ENCODE data around the gene GPRC6A. TPM values are rescaled to one million over a fixed set of nuclear protein-coding genes. Genes with fewer than 3 reads are reported as not detected.

Gene GPRC6A
- total and polyA plus RNA-seq, 7 experiments from 2014 or later: not detected

GRCh38 chr6:116767715-116768114, 61.2 kb downstream of the GPRC6A start:
- POLR2A ChIA-PET: no interaction called here
- Histone ChIP-seq H3K4me3 (ENCODE audit: low read length) (no peak overlapping the region), H3K27ac (ENCODE audit: low read depth, low read length) (no peak overlapping the region), H3K27me3 (ENCODE audit: control insufficient read depth in 2 of 2, insufficient read depth in 2 of 2, low read length in 2 of 2) (peaks cover 0 to 2% of the 10 kb centered on the region in 2 donors), H3K36me3 (ENCODE audit: control insufficient read depth in 2 of 3, insufficient read depth in 3 of 3, low read length in 3 of 3) (no peaks in the 10 kb centered on the region), H3K4me1 (ENCODE audit: control insufficient read depth in 2 of 2, insufficient read depth in 2 of 2, low read length in 2 of 2) (no peaks in the 10 kb centered on the region), H3K9me3 (ENCODE audit: control insufficient read depth in 2 of 3, low read length in 3 of 3) (no peaks in the 10 kb centered on the region)
- Mint-ChIP-seq H3K36me3 (peaks cover 0 to 5% (median 0%) of the 10 kb centered on the region in 5 donors), H3K27ac (no peak overlapping the region), H3K4me1 (peaks cover 2 to 14% (median 13%) of the 10 kb centered on the region in 7 donors), H3K9me3 (peaks cover 0 to 1% (median 0%) of the 10 kb centered on the region in 11 donors), H3K4me3 (no peak overlapping the region), H3K27me3 (peaks cover 50 to 69% (median 61%) of the 10 kb centered on the region in 5 donors)
- no peak for ATAC-seq
- CTCF ChIA-PET: no interaction called here
- DNase-seq: no peak
- intact Hi-C loops (cut with micrococcal nuclease): no loop called here

DNA sequence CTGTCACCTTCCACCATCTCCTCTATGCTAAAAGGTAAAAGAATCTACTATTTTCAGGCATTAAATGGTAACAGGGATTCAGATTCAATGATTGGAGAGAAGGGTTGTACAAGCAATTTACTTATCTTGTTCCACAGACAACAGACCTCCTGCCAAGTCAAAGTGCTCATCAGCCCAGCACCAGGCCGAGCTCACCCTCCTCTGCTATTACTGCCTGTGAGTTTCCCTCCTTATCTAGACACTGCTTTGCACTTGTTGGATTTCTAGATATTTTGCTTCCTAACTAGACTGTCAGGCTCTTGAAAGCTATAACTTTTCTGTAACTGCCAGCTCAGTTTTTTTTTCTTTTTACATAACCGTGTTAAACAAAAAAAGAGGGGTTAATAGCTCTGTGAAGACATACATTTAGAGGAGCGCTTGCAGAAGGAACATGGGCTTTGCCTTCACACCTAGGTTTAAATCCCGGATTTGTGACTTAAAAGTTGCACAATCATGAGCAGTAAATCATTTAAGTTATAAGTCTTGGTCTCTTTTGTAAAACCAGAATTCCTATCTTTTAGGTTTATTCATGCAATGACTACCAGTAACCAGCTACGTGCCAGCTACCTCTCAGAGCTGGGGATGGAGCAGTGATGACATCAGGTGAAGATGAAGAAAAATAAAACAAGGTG, 62.2 kb downstream of the GPRC6A start:
- no peaks in the 10 kb centered on the region for H3K36me3 ChIP-seq (ENCODE audit: control insufficient read depth in 2 of 3, insufficient read depth in 3 of 3, low read length in 3 of 3)
- intact Hi-C loops (cut with micrococcal nuclease): no loop called here
- CTCF ChIA-PET: no interaction called here
- DNase-seq (no peak), ATAC-seq (no peak)
- Mint-ChIP-seq H3K9me3 (peaks cover 0 to 1% (median 0%) of the 10 kb centered on the region in 11 donors), H3K27me3 (peaks cover 50 to 73% (median 60%) of the 10 kb centered on the region in 5 donors), H3K4me1 (peaks cover 2 to 14% (median 13%) of the 10 kb centered on the region in 7 donors), H3K4me3 (peak overlapping the region; percentile 2 to 81 (median 64)), H3K36me3 (peaks cover 0 to 5% (median 0%) of the 10 kb centered on the region in 5 donors), H3K27ac (no peak overlapping the region)
- peaks cover 0 to 2% of the 10 kb centered on the region in 2 donors for H3K27me3 ChIP-seq (ENCODE audit: control insufficient read depth in 2 of 2, insufficient read depth in 2 of 2, low read length in 2 of 2)
- no peaks in the 10 kb centered on the region for H3K4me1 ChIP-seq (ENCODE audit: control insufficient read depth in 2 of 2, insufficient read depth in 2 of 2, low read length in 2 of 2)
- H3K9me3 ChIP-seq (ENCODE audit: control insufficient read depth in 2 of 3, low read length in 3 of 3): no peaks in the 10 kb centered on the region
- no peak overlapping the region for H3K4me3 ChIP-seq (ENCODE audit: low read length)
- no peak overlapping the region for H3K27ac ChIP-seq (ENCODE audit: low read depth, low read length)
- POLR2A ChIA-PET: no interaction called here

GRCh38 chr6:116764961-116765841, 63.7 kb downstream of the GPRC6A start, which contains the start of gene FAM162B:
FAM162B (minus strand) TSS chr6:116765719; CDS start chr6:116765576, 143 bp downstream.
- Histone ChIP-seq H3K36me3 (ENCODE audit: control insufficient read depth in 2 of 3, insufficient read depth in 3 of 3, low read length in 3 of 3) (no peaks in the 10 kb centered on the region), H3K27me3 (ENCODE audit: control insufficient read depth in 2 of 2, insufficient read depth in 2 of 2, low read length in 2 of 2) (peaks cover 0 to 2% of the 10 kb centered on the region in 2 donors), H3K9me3 (ENCODE audit: control insufficient read depth in 2 of 3, low read length in 3 of 3) (no peaks in the 10 kb centered on the region), H3K27ac (ENCODE audit: low read depth, low read length) (no peak within 1 kb of the TSS), H3K4me1 (ENCODE audit: control insufficient read depth in 2 of 2, insufficient read depth in 2 of 2, low read length in 2 of 2) (no peaks in the 10 kb centered on the region), H3K4me3 (ENCODE audit: low read length) (no peak within 1 kb of the TSS)
- DNase-seq (peak in 1 of 9 donors; percentile 23), ATAC-seq (no peak)
- Mint-ChIP-seq H3K4me3 (peak within 1 kb of the TSS; percentile 16 to 81 (median 70)), H3K27ac (no peak within 1 kb of the TSS), H3K4me1 (peaks cover 2 to 14% (median 13%) of the 10 kb centered on the region in 7 donors), H3K27me3 (peaks cover 49 to 73% (median 60%) of the 10 kb centered on the region in 5 donors), H3K9me3 (peaks cover 0 to 1% (median 0%) of the 10 kb centered on the region in 11 donors), H3K36me3 (peaks cover 0 to 5% (median 0%) of the 10 kb centered on the region in 5 donors)
- ChIA-PET CTCF (no interaction called here), POLR2A (no interaction called here)
- intact Hi-C loops (cut with micrococcal nuclease): no loop called here

DNA sequence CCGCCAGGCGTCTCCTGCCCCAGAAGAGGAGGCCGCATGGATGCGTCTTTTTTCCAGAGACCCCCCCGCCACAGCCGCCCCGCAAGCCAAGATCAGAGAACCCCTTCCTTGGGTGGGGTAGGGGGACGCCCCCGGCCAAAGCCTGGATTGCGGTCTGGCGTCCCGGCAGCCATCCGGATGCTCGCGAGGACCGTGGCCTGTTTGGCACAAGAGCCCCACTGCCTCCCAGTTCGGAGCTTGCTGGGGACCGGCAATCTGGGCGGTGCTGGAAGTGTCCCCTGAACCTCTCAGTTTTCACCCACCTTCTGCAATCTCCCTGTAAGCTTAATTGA, 64.3 kb downstream of the GPRC6A start:
- Histone ChIP-seq H3K27ac (ENCODE audit: low read depth, low read length) (no peak overlapping the region), H3K4me1 (ENCODE audit: control insufficient read depth in 2 of 2, insufficient read depth in 2 of 2, low read length in 2 of 2) (no peaks in the 10 kb centered on the region), H3K9me3 (ENCODE audit: control insufficient read depth in 2 of 3, low read length in 3 of 3) (no peaks in the 10 kb centered on the region), H3K27me3 (ENCODE audit: control insufficient read depth in 2 of 2, insufficient read depth in 2 of 2, low read length in 2 of 2) (peaks cover 0 to 2% of the 10 kb centered on the region in 2 donors), H3K4me3 (ENCODE audit: low read length) (no peak overlapping the region), H3K36me3 (ENCODE audit: control insufficient read depth in 2 of 3, insufficient read depth in 3 of 3, low read length in 3 of 3) (no peaks in the 10 kb centered on the region)
- Mint-ChIP-seq H3K27ac (no peak overlapping the region), H3K4me3 (peak overlapping the region in 9 of 10 donors; percentile 12 to 74 (median 32)), H3K4me1 (peaks cover 2 to 14% (median 13%) of the 10 kb centered on the region in 7 donors), H3K27me3 (peaks cover 51 to 73% (median 62%) of the 10 kb centered on the region in 5 donors), H3K9me3 (peaks cover 0 to 1% (median 0%) of the 10 kb centered on the region in 11 donors), H3K36me3 (peaks cover 0 to 5% (median 0%) of the 10 kb centered on the region in 5 donors)
- POLR2A ChIA-PET: no interaction called here
- intact Hi-C loops (cut with micrococcal nuclease): no loop called here
- ATAC-seq (no peak), DNase-seq (no peak)
- CTCF ChIA-PET: no interaction called here

DNA sequence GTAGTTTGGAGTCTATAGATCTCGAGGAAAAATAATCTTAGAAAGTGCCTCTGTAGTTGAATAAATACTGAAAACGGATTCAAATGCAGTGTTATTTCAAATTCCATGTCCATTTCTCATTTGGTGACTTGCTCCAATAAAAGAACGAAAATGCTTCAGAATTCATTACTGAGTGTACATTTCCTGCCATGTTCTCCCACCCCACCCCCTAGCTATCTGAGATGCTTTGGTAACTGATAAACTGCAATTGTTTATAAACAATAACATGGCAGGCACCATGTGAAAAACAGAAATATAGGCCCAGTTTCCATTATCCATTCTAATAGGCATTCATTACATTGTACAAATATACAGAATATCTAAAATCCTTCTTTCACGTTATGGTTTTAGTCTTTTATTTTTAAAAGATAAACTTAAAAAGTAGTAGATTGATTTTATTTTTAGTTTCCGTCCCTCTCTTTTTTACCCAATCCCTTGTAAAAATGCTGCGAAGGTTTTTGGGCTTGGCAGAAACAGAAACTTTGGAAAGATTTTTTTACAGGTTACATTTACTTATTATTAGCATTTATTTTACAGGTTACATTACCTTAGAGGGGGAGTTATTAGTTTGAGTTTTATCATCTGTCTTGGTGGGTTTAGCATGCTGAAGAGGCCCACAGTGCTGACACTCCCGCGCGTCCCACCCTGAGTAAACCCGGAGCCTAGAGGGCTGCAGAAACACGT, 64.8 kb downstream of the GPRC6A start:
- Mint-ChIP-seq H3K27ac (no peak overlapping the region), H3K4me3 (peak overlapping the region in 6 of 10 donors; percentile 7 to 74 (median 28)), H3K27me3 (peaks cover 51 to 71% (median 62%) of the 10 kb centered on the region in 5 donors), H3K36me3 (peaks cover 0 to 5% (median 0%) of the 10 kb centered on the region in 5 donors), H3K9me3 (peaks cover 0 to 1% (median 0%) of the 10 kb centered on the region in 11 donors), H3K4me1 (peaks cover 2 to 14% (median 13%) of the 10 kb centered on the region in 7 donors)
- Histone ChIP-seq H3K27ac (ENCODE audit: low read depth, low read length) (no peak overlapping the region), H3K4me3 (ENCODE audit: low read length) (no peak overlapping the region), H3K36me3 (ENCODE audit: control insufficient read depth in 2 of 3, insufficient read depth in 3 of 3, low read length in 3 of 3) (no peaks in the 10 kb centered on the region), H3K9me3 (ENCODE audit: control insufficient read depth in 2 of 3, low read length in 3 of 3) (no peaks in the 10 kb centered on the region), H3K4me1 (ENCODE audit: control insufficient read depth in 2 of 2, insufficient read depth in 2 of 2, low read length in 2 of 2) (no peaks in the 10 kb centered on the region), H3K27me3 (ENCODE audit: control insufficient read depth in 2 of 2, insufficient read depth in 2 of 2, low read length in 2 of 2) (peaks cover 0 to 2% of the 10 kb centered on the region in 2 donors)
- ChIA-PET POLR2A (no interaction called here), CTCF (no interaction called here)
- intact Hi-C loops (cut with micrococcal nuclease): no loop called here
- ATAC-seq (no peak), DNase-seq (no peak)

GRCh38 chr6:116763048-116763447, 65.8 kb downstream of the GPRC6A start:
- Histone ChIP-seq H3K27me3 (ENCODE audit: control insufficient read depth in 2 of 2, insufficient read depth in 2 of 2, low read length in 2 of 2) (peaks cover 0 to 5% of the 10 kb centered on the region in 2 donors), H3K4me3 (ENCODE audit: low read length) (no peak overlapping the region), H3K36me3 (ENCODE audit: control insufficient read depth in 2 of 3, insufficient read depth in 3 of 3, low read length in 3 of 3) (no peaks in the 10 kb centered on the region), H3K9me3 (ENCODE audit: control insufficient read depth in 2 of 3, low read length in 3 of 3) (no peaks in the 10 kb centered on the region), H3K27ac (ENCODE audit: low read depth, low read length) (no peak overlapping the region), H3K4me1 (ENCODE audit: control insufficient read depth in 2 of 2, insufficient read depth in 2 of 2, low read length in 2 of 2) (no peaks in the 10 kb centered on the region)
- Mint-ChIP-seq H3K27me3 (peaks cover 45 to 63% (median 56%) of the 10 kb centered on the region in 5 donors), H3K36me3 (peaks cover 0 to 5% (median 0%) of the 10 kb centered on the region in 5 donors), H3K27ac (no peak overlapping the region), H3K4me1 (peaks cover 2 to 14% (median 13%) of the 10 kb centered on the region in 7 donors), H3K4me3 (no peak overlapping the region), H3K9me3 (peaks cover 0 to 1% (median 0%) of the 10 kb centered on the region in 11 donors)
- DNase-seq (no peak), ATAC-seq (no peak)
- intact Hi-C loops (cut with micrococcal nuclease): no loop called here
- ChIA-PET CTCF (no interaction called here), POLR2A (no interaction called here)

Measured in naive thymus-derived CD4-positive, alpha-beta T cell (primary cell).